CD14-positive monocyte (primary cell): ENCODE data around the gene CPNE8. TPM values are rescaled to one million over a fixed set of nuclear protein-coding genes. Genes with fewer than 3 reads are reported as not detected.

Experiments used
- DNase-seq, 3 donors: peaks; one replicate each; pipeline ENCODE4 v3.0.0-alpha.2; 2011 to 2022
- H2AFZ ChIP-seq: 2 replicates; pipeline ENCODE4 v1.6.0; 2012; ENCODE audit warnings: mild to moderate bottlenecking, low read depth, low read length, inconsistent platforms; ENCODE audit not compliant: insufficient read depth, poor library complexity, severe bottlenecking
- H3K27ac ChIP-seq, 2 donors: 1 replicate in 1 of 2; 2 replicates in 1 of 2; pipeline ENCODE4 v1.5.1; 2012 to 2013; ENCODE audit warnings: low read length in 2 of 2, control low read depth in 1 of 2, inconsistent platforms in 1 of 2, low read depth in 1 of 2, mild to moderate bottlenecking in 1 of 2
- H3K27me3 ChIP-seq, 2 donors: one replicate each; pipeline versions ENCODE4 v1.6.0 to v1.6.1; 2011 to 2013; ENCODE audit warnings: low read length in 2 of 2; ENCODE audit not compliant: control insufficient read depth in 2 of 2, insufficient read depth in 2 of 2
- H3K36me3 ChIP-seq, 2 donors: replicated peaks in 1 of 2; 1 replicate in 1 of 2; 2 replicates in 1 of 2; pipeline versions ENCODE4 v1.5.1 to v1.6.1; 2012 to 2013; ENCODE audit warnings: low read length in 2 of 2, control low read depth in 1 of 2, inconsistent platforms in 1 of 2, mild to moderate bottlenecking in 1 of 2; ENCODE audit not compliant: insufficient read depth in 2 of 2, control insufficient read depth in 1 of 2
- H3K4me1 ChIP-seq, 2 donors: 1 replicate in 1 of 2; 2 replicates in 1 of 2; pipeline versions ENCODE4 v1.5.1 to v1.6.1; 2012 to 2013; ENCODE audit warnings: low read length in 2 of 2, control low read depth in 1 of 2, inconsistent platforms in 1 of 2, mild to moderate bottlenecking in 1 of 2, moderate library complexity in 1 of 2; ENCODE audit not compliant: insufficient read depth in 2 of 2, control insufficient read depth in 1 of 2
- H3K4me2 ChIP-seq: replicated peaks from 2 replicates; pipeline ENCODE3; 2012; ENCODE audit warnings: low read length, moderate library complexity, mild to moderate bottlenecking; ENCODE audit not compliant: poor library complexity, severe bottlenecking; ENCODE audit errors: extremely low read depth
- H3K4me3 ChIP-seq, 3 experiments: fragments of 200-600 bp in 1 of 3; sonication (generic) in 1 of 3; replicated peaks in 1 of 3; 1 replicate in 2 of 3; 2 replicates in 1 of 3; pipeline ENCODE4 v1.5.1; 2011 to 2013; ENCODE audit warnings: low read length in 3 of 3, mild to moderate bottlenecking in 3 of 3, control low read depth in 2 of 3, low read depth in 2 of 3, inconsistent platforms in 1 of 3, moderate library complexity in 1 of 3
- H3K79me2 ChIP-seq: 2 replicates; pipeline ENCODE4 v1.6.0; 2012; ENCODE audit warnings: mild to moderate bottlenecking, control low read depth, inconsistent platforms, low read length, moderate library complexity; ENCODE audit not compliant: insufficient read depth
- H3K9ac ChIP-seq: 2 replicates; pipeline ENCODE4 v1.6.0; 2017; ENCODE audit warnings: low read length, mild to moderate bottlenecking; ENCODE audit not compliant: insufficient read depth, poor library complexity, severe bottlenecking
- H3K9me3 ChIP-seq, 2 donors: replicated peaks in 1 of 2; 1 replicate in 1 of 2; 2 replicates in 1 of 2; pipeline versions ENCODE4 v1.5.1 to v1.6.1; 2012 to 2013; ENCODE audit warnings: low read length in 2 of 2, control low read depth in 1 of 2; ENCODE audit not compliant: control insufficient read depth in 1 of 2, insufficient read depth in 1 of 2
- H4K20me1 ChIP-seq: 2 replicates; pipeline ENCODE4 v1.6.0; 2012; ENCODE audit warnings: mild to moderate bottlenecking, low read length, control low read depth, moderate library complexity; ENCODE audit not compliant: insufficient read depth
- H3K27ac Mint-ChIP-seq, 7 donors: one replicate each; pipeline ENCODE4 v1.8.0; 2020; ENCODE audit warnings: mild to moderate bottlenecking in 7 of 7, mixed read lengths in 7 of 7, moderate library complexity in 6 of 7, inconsistent platforms in 2 of 7
- H3K27me3 Mint-ChIP-seq, 3 donors: one replicate each; pipeline ENCODE4 v1.8.0; 2021 to 2022; ENCODE audit warnings: low read depth in 3 of 3, mild to moderate bottlenecking in 3 of 3, mixed read lengths in 3 of 3, moderate library complexity in 3 of 3, inconsistent platforms in 1 of 3
- H3K36me3 Mint-ChIP-seq, 2 donors: one replicate each; pipeline ENCODE4 v1.8.0; 2020; ENCODE audit warnings: mixed read lengths in 2 of 2, inconsistent platforms in 1 of 2, mild to moderate bottlenecking in 1 of 2
- H3K4me1 Mint-ChIP-seq: one replicate; pipeline ENCODE4 v1.8.0; 2020; ENCODE audit warnings: mild to moderate bottlenecking, mixed read lengths
- H3K4me3 Mint-ChIP-seq, 2 donors: one replicate each; pipeline ENCODE4 v1.8.0; 2020; ENCODE audit warnings: mild to moderate bottlenecking in 2 of 2, mixed read lengths in 2 of 2, moderate library complexity in 1 of 2
- H3K9me3 Mint-ChIP-seq, 7 donors: one replicate each; pipeline ENCODE4 v1.8.0; 2020 to 2022; ENCODE audit warnings: mixed read lengths in 7 of 7, mild to moderate bottlenecking in 6 of 7, moderate library complexity in 6 of 7, inconsistent platforms in 2 of 7
- WGBS: methylation state at CpG from one replicate; pipeline ENCODE4 v1.1.5; 2013; ENCODE audit warnings: missing lambda C conversion rate; ENCODE audit not compliant: insufficient coverage; 5-methylcytosine and 5-hydroxymethylcytosine counted together
- intact Hi-C, 2 donors: fragments of 100-400 bp; cut with micrococcal nuclease; formaldehyde crosslinking; loops; one replicate each; pipeline versions ENCODE4 v1.15.0 to v1.15.1; 2023
- polyA plus RNA-seq, 3 donors: library from polyadenylated mRNA; depleted of rRNA in 1 of 3; unstranded in 2 of 3; stranded (reverse) in 1 of 3; fragments of 300-500 nt in 2 of 3; fragments of >200 nt in 1 of 3; fragmentation: Illumina TruSeq in 2 of 3; gene quantifications; 1 replicate in 2 of 3; 2 replicates in 1 of 3; pipeline ENCODE4 v1.2.3, GENCODE V29; 2012 to 2021
- TF ChIP-seq, protein P1 (sequence below): fragments of 200-600 bp; IDR thresholded peaks from one replicate; pipeline ENCODE4 v1.8.0; 2022; ENCODE audit warnings: antibody characterized with exemption, mild to moderate bottlenecking

CPNE8 gene
- polyA plus RNA-seq, 3 donors: 15.2 to 22.5 (median 19.0) TPM

DNA sequence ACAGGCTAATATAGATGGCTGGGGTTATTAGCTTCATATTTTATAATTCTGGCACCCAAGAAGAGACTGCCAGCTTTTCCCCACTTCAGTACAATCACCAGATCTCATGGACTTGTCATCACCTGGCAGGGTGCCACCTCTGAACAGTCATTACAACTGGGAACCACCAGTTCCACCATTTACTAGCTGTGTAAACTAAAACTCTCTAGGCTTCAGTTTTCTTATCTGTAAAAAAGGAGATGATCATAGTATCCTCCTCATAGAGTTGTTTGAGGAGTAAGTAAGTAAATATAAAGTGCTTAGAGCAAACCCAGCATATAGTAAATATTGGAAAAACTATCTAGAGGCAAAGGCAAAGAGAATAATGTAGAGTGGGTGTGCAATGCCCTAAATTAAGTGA lies 19.3 kb downstream of the CPNE8 start:
- peaks cover 0 to 3% of the 10 kb centered on the region in 2 donors for H3K9me3 ChIP-seq
- intact Hi-C loops: no loop called here
- H3K27me3 Mint-ChIP-seq: peaks cover 0 to 2% (median 2%) of the 10 kb centered on the region in 3 donors
- H3K36me3 ChIP-seq: peaks cover 0 to 7% of the 10 kb centered on the region in 2 donors
- no peak overlapping the region for H2AFZ ChIP-seq
- TF ChIP-seq, protein P1, sequence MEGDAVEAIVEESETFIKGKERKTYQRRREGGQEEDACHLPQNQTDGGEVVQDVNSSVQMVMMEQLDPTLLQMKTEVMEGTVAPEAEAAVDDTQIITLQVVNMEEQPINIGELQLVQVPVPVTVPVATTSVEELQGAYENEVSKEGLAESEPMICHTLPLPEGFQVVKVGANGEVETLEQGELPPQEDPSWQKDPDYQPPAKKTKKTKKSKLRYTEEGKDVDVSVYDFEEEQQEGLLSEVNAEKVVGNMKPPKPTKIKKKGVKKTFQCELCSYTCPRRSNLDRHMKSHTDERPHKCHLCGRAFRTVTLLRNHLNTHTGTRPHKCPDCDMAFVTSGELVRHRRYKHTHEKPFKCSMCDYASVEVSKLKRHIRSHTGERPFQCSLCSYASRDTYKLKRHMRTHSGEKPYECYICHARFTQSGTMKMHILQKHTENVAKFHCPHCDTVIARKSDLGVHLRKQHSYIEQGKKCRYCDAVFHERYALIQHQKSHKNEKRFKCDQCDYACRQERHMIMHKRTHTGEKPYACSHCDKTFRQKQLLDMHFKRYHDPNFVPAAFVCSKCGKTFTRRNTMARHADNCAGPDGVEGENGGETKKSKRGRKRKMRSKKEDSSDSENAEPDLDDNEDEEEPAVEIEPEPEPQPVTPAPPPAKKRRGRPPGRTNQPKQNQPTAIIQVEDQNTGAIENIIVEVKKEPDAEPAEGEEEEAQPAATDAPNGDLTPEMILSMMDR: no peak
- peaks cover 13 to 17% of the 10 kb centered on the region in 2 donors for H3K36me3 Mint-ChIP-seq
- peaks cover 1 to 13% (median 9%) of the 10 kb centered on the region in 7 donors for H3K9me3 Mint-ChIP-seq
- no peak overlapping the region for H3K4me2 ChIP-seq
- peaks cover 86% of the 10 kb centered on the region for H4K20me1 ChIP-seq
- H3K4me3 ChIP-seq: no peak overlapping the region
- peaks cover 32% of the 10 kb centered on the region for H3K4me1 Mint-ChIP-seq
- no peak overlapping the region for H3K4me3 Mint-ChIP-seq
- peaks cover 100% of the 10 kb centered on the region for H3K79me2 ChIP-seq
- peak overlapping the region in 1 of 2 donors; percentile 21 for H3K27ac ChIP-seq
- peaks cover 3 to 9% of the 10 kb centered on the region in 2 donors for H3K4me1 ChIP-seq
- no peaks in the 10 kb centered on the region for H3K27me3 ChIP-seq
- no peak overlapping the region for H3K9ac ChIP-seq
- H3K27ac Mint-ChIP-seq: peak overlapping the region in 1 of 7 donors; percentile 33
- DNase-seq: peak in 1 of 3 donors; percentile 29

DNA sequence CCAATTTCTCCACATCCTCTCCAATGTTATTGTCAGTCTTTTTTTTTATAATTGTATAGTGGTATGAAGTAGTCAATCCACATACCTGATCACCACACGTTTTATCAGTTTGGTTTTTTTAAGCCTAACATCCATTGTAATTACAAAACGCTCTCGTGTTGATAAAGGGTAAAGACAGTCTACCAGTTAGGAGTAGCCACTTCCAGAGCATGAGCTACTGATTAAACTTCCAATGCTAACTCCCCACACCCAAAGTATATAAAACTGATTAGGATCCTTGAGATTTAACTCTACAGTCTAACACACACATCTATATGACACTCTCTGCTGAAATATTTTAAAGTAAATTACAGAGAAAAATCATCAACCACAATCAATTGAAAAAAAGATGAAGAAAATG lies 20.7 kb downstream of the CPNE8 start:
- no peak overlapping the region for H3K4me3 Mint-ChIP-seq
- no CpG with 5 or more reads among the region's 3 CpGs for WGBS
- H4K20me1 ChIP-seq: peaks cover 82% of the 10 kb centered on the region
- no peak for DNase-seq
- H3K4me1 ChIP-seq: no peaks in the 10 kb centered on the region
- H3K4me3 ChIP-seq: no peak overlapping the region
- H3K27me3 Mint-ChIP-seq: peaks cover 0 to 2% (median 0%) of the 10 kb centered on the region in 3 donors
- H3K9ac ChIP-seq: no peak overlapping the region
- intact Hi-C loops: no loop called here
- peaks cover 0 to 7% of the 10 kb centered on the region in 2 donors for H3K36me3 ChIP-seq
- TF ChIP-seq, protein P1: no peak
- H3K27me3 ChIP-seq: no peaks in the 10 kb centered on the region
- H3K9me3 ChIP-seq: peaks cover 0 to 3% of the 10 kb centered on the region in 2 donors
- H3K27ac Mint-ChIP-seq: no peak overlapping the region
- no peak overlapping the region for H3K4me2 ChIP-seq
- H3K9me3 Mint-ChIP-seq: peaks cover 2 to 15% (median 9%) of the 10 kb centered on the region in 7 donors
- peaks cover 23% of the 10 kb centered on the region for H3K4me1 Mint-ChIP-seq
- H3K27ac ChIP-seq: no peak overlapping the region
- H2AFZ ChIP-seq: no peak overlapping the region
- peaks cover 100% of the 10 kb centered on the region for H3K79me2 ChIP-seq
- peaks cover 13 to 17% of the 10 kb centered on the region in 2 donors for H3K36me3 Mint-ChIP-seq
